Natural killer cell (primary cell): ENCODE measurements around the gene TEAD1. TPM values are rescaled to one million over a fixed set of nuclear protein-coding genes. Genes with fewer than 3 reads are reported as not detected.
A peak's percentile ranks its signal among the peaks of the same experiment; 100 is the strongest.

Source experiments
- ATAC-seq, 3 donors: fragments of 150-1000 bp in 2 of 3; fragments of 200-7000 bp in 1 of 3; cut with Tn5 transposase; 1 replicate in 1 of 3; 2 replicates in 2 of 3; pipeline ENCODE4 v1.10.0; 2021; ENCODE audit warnings: mild to moderate bottlenecking in 2 of 3, moderate library complexity in 2 of 3
- DNase-seq, 2 donors: peaks; one replicate each; pipeline versions ENCODE4 v3.0.0 to v3.0.0-alpha.2; 2013 to 2021; ENCODE audit warnings: mixed read lengths in 1 of 2
- H3K27ac ChIP-seq: one replicate; pipeline ENCODE4 v1.5.1; 2013; ENCODE audit warnings: mild to moderate bottlenecking, low read length
- H3K27me3 ChIP-seq: one replicate; pipeline ENCODE4 v1.6.1; 2013; ENCODE audit warnings: low read length; ENCODE audit not compliant: control insufficient read depth, insufficient read depth
- H3K36me3 ChIP-seq: one replicate; pipeline ENCODE4 v1.6.1; 2013; ENCODE audit warnings: low read length; ENCODE audit not compliant: control insufficient read depth, insufficient read depth
- H3K4me1 ChIP-seq: one replicate; pipeline ENCODE4 v1.6.1; 2013; ENCODE audit warnings: low read length; ENCODE audit not compliant: control insufficient read depth, insufficient read depth
- H3K4me3 ChIP-seq: one replicate; pipeline ENCODE4 v1.5.1; 2013; ENCODE audit warnings: low read length
- H3K9me3 ChIP-seq: one replicate; pipeline ENCODE4 v1.6.1; 2013; ENCODE audit warnings: low read length; ENCODE audit not compliant: control insufficient read depth, insufficient read depth
- H3K27ac Mint-ChIP-seq, 2 donors: one replicate each; pipeline ENCODE4 v1.8.0; 2022; ENCODE audit warnings: mild to moderate bottlenecking in 2 of 2, mixed read lengths in 2 of 2, moderate library complexity in 1 of 2
- H3K27me3 Mint-ChIP-seq, 2 donors: one replicate each; pipeline ENCODE4 v1.8.0; 2022; ENCODE audit warnings: low read depth in 2 of 2, mixed read lengths in 2 of 2
- H3K36me3 Mint-ChIP-seq: one replicate; pipeline ENCODE4 v1.8.0; 2022; ENCODE audit warnings: mixed read lengths
- H3K4me1 Mint-ChIP-seq, 2 donors: one replicate each; pipeline ENCODE4 v1.8.0; 2022; ENCODE audit warnings: mixed read lengths in 2 of 2
- H3K4me3 Mint-ChIP-seq: one replicate; pipeline ENCODE4 v1.8.0; 2022; ENCODE audit warnings: mild to moderate bottlenecking, moderate library complexity, mixed read lengths
- H3K9me3 Mint-ChIP-seq, 2 donors: one replicate each; pipeline ENCODE4 v1.8.0; 2022; ENCODE audit warnings: mixed read lengths in 2 of 2
- CTCF ChIP-seq: fragments of 200-600 bp; IDR thresholded peaks from one replicate; pipeline ENCODE4 v1.8.0; 2022; ENCODE audit warnings: antibody characterized with exemption
- WGBS: methylation state at CpG from one replicate; pipeline ENCODE4 v1.1.7; 2013; ENCODE audit warnings: missing lambda C conversion rate; ENCODE audit not compliant: insufficient coverage; 5-methylcytosine and 5-hydroxymethylcytosine counted together
- intact Hi-C: fragments of 100-400 bp; cut with micrococcal nuclease; formaldehyde crosslinking; loops from one replicate; pipeline ENCODE4 v1.14.2; 2022
- total RNA-seq, 4 donors: library from RNA; stranded (reverse); fragments of 120-200 nt in 1 of 4; gene quantifications; one replicate each; pipeline versions ENCODE4 v1.2.3 to v1.2.4, GENCODE V29; 2013 to 2022

TEAD1 gene
- total RNA-seq, 3 donors from 2014 or later (not counting 1 experiment from before 2014, with no cell fraction given) = not detected

GRCh38 chr11:12963792-12964536 lies 289.7 kb downstream of the TEAD1 start:
- H3K4me3 ChIP-seq = no peak overlapping the region
- peak; percentile 69 to 86 (median 80) for ATAC-seq
- H3K9me3 Mint-ChIP-seq = no peaks in the 10 kb centered on the region
- no peaks in the 10 kb centered on the region for H3K9me3 ChIP-seq
- peak; percentile 71 for TF ChIP-seq CTCF
- H3K36me3 Mint-ChIP-seq = no peaks in the 10 kb centered on the region
- no peaks in the 10 kb centered on the region for H3K4me1 ChIP-seq
- peak; percentile 42 to 72 for DNase-seq
- intact Hi-C loops = loop anchor here (2.0 to 5.0 kb wide), 2 partner anchors 273 to 381 kb away; no protein-coding TSS in a partner anchor
- WGBS = 24% methylated on average over 13 of the region's 13 CpGs
- H3K27me3 ChIP-seq = no peaks in the 10 kb centered on the region
- no peaks in the 10 kb centered on the region for H3K36me3 ChIP-seq
- no peak overlapping the region for H3K27ac ChIP-seq
- no peak overlapping the region for H3K27ac Mint-ChIP-seq
- H3K4me3 Mint-ChIP-seq = no peak overlapping the region
- peaks cover 6 to 23% of the 10 kb centered on the region in 2 donors for H3K27me3 Mint-ChIP-seq
- no peaks in the 10 kb centered on the region for H3K4me1 Mint-ChIP-seq

DNA sequence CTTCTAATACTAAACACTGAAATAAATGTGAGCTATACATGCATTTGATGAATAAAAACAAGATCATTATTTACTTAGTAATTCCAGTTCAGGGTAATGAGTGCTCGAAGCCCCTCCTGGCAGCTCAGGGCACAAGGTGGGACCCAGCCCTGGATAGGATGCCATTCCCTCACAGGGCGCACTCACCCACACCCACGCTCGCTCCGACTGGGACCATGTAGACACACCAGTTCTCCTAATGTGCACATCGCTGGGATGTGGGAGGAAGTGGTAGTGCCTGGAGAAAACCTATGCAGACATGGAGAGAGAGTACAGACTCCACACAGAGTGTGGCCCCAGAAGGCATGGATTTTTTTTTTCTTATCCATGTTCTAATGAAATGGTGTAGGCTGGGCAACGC lies 290.4 kb downstream of the TEAD1 start:
- DNase-seq (no peak), ATAC-seq (no peak)
- Mint-ChIP-seq H3K27me3 (peaks cover 6 to 23% of the 10 kb centered on the region in 2 donors), H3K36me3 (no peaks in the 10 kb centered on the region), H3K4me3 (no peak overlapping the region), H3K9me3 (no peaks in the 10 kb centered on the region), H3K27ac (no peak overlapping the region), H3K4me1 (no peaks in the 10 kb centered on the region)
- no peaks in the 10 kb centered on the region for H3K27me3 ChIP-seq
- intact Hi-C loops = loop anchor here (2.0 to 5.0 kb wide), 2 partner anchors 273 to 380 kb away; no protein-coding TSS in a partner anchor
- TF ChIP-seq CTCF = no peak
- no peak overlapping the region for H3K4me3 ChIP-seq
- 89% methylated on average over 6 of the region's 7 CpGs for WGBS
- H3K9me3 ChIP-seq = no peaks in the 10 kb centered on the region
- no peak overlapping the region for H3K27ac ChIP-seq
- H3K36me3 ChIP-seq = no peaks in the 10 kb centered on the region
- H3K4me1 ChIP-seq = no peaks in the 10 kb centered on the region

- Histone ChIP-seq H3K4me3 (no peak overlapping the region), H3K9me3 (no peaks in the 10 kb centered on the region), H3K36me3 (no peaks in the 10 kb centered on the region), H3K27me3 (no peaks in the 10 kb centered on the region), H3K4me1 (no peaks in the 10 kb centered on the region), H3K27ac (no peak overlapping the region)
- Mint-ChIP-seq H3K27me3 (peaks cover 6 to 21% of the 10 kb centered on the region in 2 donors), H3K9me3 (no peaks in the 10 kb centered on the region), H3K27ac (no peak overlapping the region), H3K4me1 (no peaks in the 10 kb centered on the region), H3K4me3 (no peak overlapping the region), H3K36me3 (no peaks in the 10 kb centered on the region)
- ATAC-seq (no peak), DNase-seq (no peak)
- no peak for TF ChIP-seq CTCF
- intact Hi-C loops = no loop called here
- WGBS = 86% methylated on average over 5 of the region's 5 CpGs
These were observed 291.8 kb downstream of the TEAD1 start for GRCh38 chr11:12966002-12966401.
